DOHH2 (cell line): ENCODE data around the gene POLK.

Experiments
- H3F3A ChIP-seq: fragments of 200-600 bp; sonication (generic), shearing (Covaris generic); 2 replicates; pipeline ENCODE4 v1.6.0; 2016; ENCODE audit warnings: antibody characterized with exemption, mild to moderate bottlenecking; ENCODE audit not compliant: control insufficient read depth, insufficient read depth
- H3K27ac ChIP-seq: fragments of 200-600 bp; sonication (generic); 2 replicates; pipeline ENCODE4 v1.5.1; 2014; ENCODE audit warnings: low read depth, mild to moderate bottlenecking, low read length, moderate library complexity
- H3K27me3 ChIP-seq: fragments of 200-600 bp; sonication (generic); 2 replicates; pipeline ENCODE4 v1.6.1; 2014; ENCODE audit warnings: mild to moderate bottlenecking, low read length, mixed read lengths; ENCODE audit not compliant: control insufficient read depth
- H3K36me3 ChIP-seq: fragments of 200-600 bp; sonication (generic); 2 replicates; pipeline ENCODE4 v1.6.1; 2014; ENCODE audit warnings: mild to moderate bottlenecking, low read length, moderate library complexity, mixed read lengths; ENCODE audit not compliant: control insufficient read depth
- H3K4me1 ChIP-seq: fragments of 200-600 bp; sonication (generic); 2 replicates; pipeline ENCODE4 v1.6.1; 2014; ENCODE audit warnings: mild to moderate bottlenecking, low read length, mixed read lengths; ENCODE audit not compliant: control insufficient read depth
- H3K4me2 ChIP-seq: fragments of 200-600 bp; sonication (generic); 2 replicates; pipeline ENCODE4 v1.6.0; 2014; ENCODE audit warnings: mild to moderate bottlenecking, low read length, moderate library complexity
- H3K4me3 ChIP-seq: fragments of 200-600 bp; sonication (generic); 2 replicates; pipeline ENCODE4 v1.5.1; 2014; ENCODE audit warnings: mild to moderate bottlenecking, low read length, mixed read lengths
- H3K79me2 ChIP-seq: fragments of 200-600 bp; sonication (generic); 2 replicates; pipeline ENCODE4 v1.6.1; 2014; ENCODE audit warnings: mild to moderate bottlenecking, low read length, mixed read lengths; ENCODE audit not compliant: control insufficient read depth
- H3K9me2 ChIP-seq: fragments of 200-600 bp; sonication (generic); replicated peaks from 2 replicates; pipeline ENCODE4 v1.6.1; 2014; ENCODE audit warnings: mild to moderate bottlenecking, low read length, mixed read lengths; ENCODE audit not compliant: control insufficient read depth
- H3K9me3 ChIP-seq: fragments of 200-600 bp; sonication (generic); 2 replicates; pipeline ENCODE4 v1.6.1; 2014; ENCODE audit warnings: antibody characterized with exemption, low read length, mixed read lengths; ENCODE audit not compliant: control insufficient read depth, insufficient read depth
- H4K20me1 ChIP-seq: fragments of 200-600 bp; sonication (generic); 2 replicates; pipeline ENCODE4 v1.6.0; 2014; ENCODE audit warnings: low read depth, mild to moderate bottlenecking, antibody characterized with exemption, low read length, moderate library complexity; ENCODE audit not compliant: control insufficient read depth, insufficient read depth
- CTCF ChIP-seq: fragments of 200-600 bp; sonication (generic); IDR thresholded peaks from one replicate; pipeline ENCODE4 v1.5.1; 2014; ENCODE audit warnings: antibody characterized with exemption, mild to moderate bottlenecking, low read depth, low read length; ENCODE audit not compliant: poor library complexity, severe bottlenecking
- EZH2phosphoT487 ChIP-seq: fragments of 200-600 bp; sonication (generic); IDR thresholded peaks from 2 replicates; pipeline ENCODE4 v1.6.1; 2017; ENCODE audit warnings: borderline replicate concordance, mild to moderate bottlenecking, antibody characterized with exemption, low read length, moderate library complexity, mixed read lengths

The POLK gene

DNA sequence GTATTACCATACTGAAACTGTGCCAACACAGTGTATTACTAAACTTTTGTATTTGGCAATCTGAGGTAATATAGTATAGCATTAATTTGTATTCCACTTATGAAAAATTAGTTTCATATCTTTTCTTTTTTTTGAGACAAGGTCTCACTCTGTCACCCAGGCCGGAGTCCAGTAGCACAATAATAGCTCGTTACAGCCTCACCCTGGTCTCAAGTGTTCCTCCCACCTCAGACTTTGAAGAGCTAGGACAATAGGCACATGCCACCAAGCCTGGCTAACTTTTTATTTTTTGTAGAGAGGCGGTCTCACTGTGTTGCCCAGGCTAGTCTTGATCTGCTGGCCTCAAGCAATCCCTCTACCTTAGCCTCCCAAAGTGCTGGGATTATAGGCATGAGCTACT, 36.1 kb downstream of the POLK start:
- TF ChIP-seq EZH2phosphoT487: no peak
- no peak for TF ChIP-seq CTCF
- no peaks in the 10 kb centered on the region for H3K27me3 ChIP-seq

GRCh38 chr5:75550597-75550996, 38.9 kb downstream of the POLK start:
- Histone ChIP-seq H3K4me2 (no peak overlapping the region), H3K27ac (no peak overlapping the region), H3K36me3 (peaks cover 10% of the 10 kb centered on the region), H3F3A (no peaks in the 10 kb centered on the region), H3K9me2 (no peaks in the 10 kb centered on the region), H3K9me3 (no peaks in the 10 kb centered on the region), H3K79me2 (no peaks in the 10 kb centered on the region), H3K4me3 (no peak overlapping the region), H3K4me1 (no peaks in the 10 kb centered on the region), H4K20me1 (no peaks in the 10 kb centered on the region), H3K27me3 (no peaks in the 10 kb centered on the region)
- TF ChIP-seq CTCF: no peak
- TF ChIP-seq EZH2phosphoT487: no peak

More for the DNA sequence above, 36.1 kb downstream of the POLK start:
- H3K4me1 ChIP-seq: no peaks in the 10 kb centered on the region
- no peaks in the 10 kb centered on the region for H3K9me3 ChIP-seq
- H3K36me3 ChIP-seq: peaks cover 6% of the 10 kb centered on the region
- no peak overlapping the region for H3K27ac ChIP-seq
- no peaks in the 10 kb centered on the region for H3K79me2 ChIP-seq
- no peaks in the 10 kb centered on the region for H4K20me1 ChIP-seq
- no peaks in the 10 kb centered on the region for H3K9me2 ChIP-seq
- H3K4me2 ChIP-seq: no peak overlapping the region
- no peaks in the 10 kb centered on the region for H3F3A ChIP-seq
- no peak overlapping the region for H3K4me3 ChIP-seq

GRCh38 chr5:75551471-75551870, 39.8 kb downstream of the POLK start:
- no peak for TF ChIP-seq CTCF
- TF ChIP-seq EZH2phosphoT487: no peak
- no peak overlapping the region for H3K27ac ChIP-seq
- H3K4me1 ChIP-seq: no peaks in the 10 kb centered on the region
- H4K20me1 ChIP-seq: no peaks in the 10 kb centered on the region
- H3K4me3 ChIP-seq: no peak overlapping the region
- no peaks in the 10 kb centered on the region for H3F3A ChIP-seq
- no peaks in the 10 kb centered on the region for H3K9me2 ChIP-seq
- H3K27me3 ChIP-seq: no peaks in the 10 kb centered on the region
- no peaks in the 10 kb centered on the region for H3K9me3 ChIP-seq
- peaks cover 10% of the 10 kb centered on the region for H3K36me3 ChIP-seq
- no peaks in the 10 kb centered on the region for H3K79me2 ChIP-seq
- no peak overlapping the region for H3K4me2 ChIP-seq

GRCh38 chr5:75552764-75553163, 41.1 kb downstream of the POLK start:
- Histone ChIP-seq H3K27me3 (no peaks in the 10 kb centered on the region), H3K4me1 (no peaks in the 10 kb centered on the region), H3K4me3 (no peak overlapping the region), H3K79me2 (no peaks in the 10 kb centered on the region), H3K9me3 (no peaks in the 10 kb centered on the region), H3K4me2 (no peak overlapping the region), H4K20me1 (no peaks in the 10 kb centered on the region), H3K36me3 (peaks cover 10% of the 10 kb centered on the region), H3K9me2 (no peaks in the 10 kb centered on the region), H3F3A (no peaks in the 10 kb centered on the region), H3K27ac (no peak overlapping the region)
- no peak for TF ChIP-seq CTCF
- TF ChIP-seq EZH2phosphoT487: no peak
